Lung microvascular endothelial cell (primary cell): Measurements from ENCODE around the gene PCIF1. TPM values are rescaled to one million over a fixed set of nuclear protein-coding genes. Genes with fewer than 3 reads are reported as not detected.

Experiments used
- DNase-seq, 2 donors: peaks; one replicate each; pipeline versions ENCODE4 v3.0.0 to v3.0.0-alpha.2; 2010; ENCODE audit warnings: low read depth in 2 of 2
- total RNA-seq: library from RNA; depleted of rRNA; stranded (reverse); fragments of >200 nt; gene quantifications from 2 replicates; pipeline ENCODE4 v1.2.1, GENCODE V29; 2014

Gene PCIF1
- total RNA-seq, 1 donor from 2014 or later = 9.5 TPM

DNA sequence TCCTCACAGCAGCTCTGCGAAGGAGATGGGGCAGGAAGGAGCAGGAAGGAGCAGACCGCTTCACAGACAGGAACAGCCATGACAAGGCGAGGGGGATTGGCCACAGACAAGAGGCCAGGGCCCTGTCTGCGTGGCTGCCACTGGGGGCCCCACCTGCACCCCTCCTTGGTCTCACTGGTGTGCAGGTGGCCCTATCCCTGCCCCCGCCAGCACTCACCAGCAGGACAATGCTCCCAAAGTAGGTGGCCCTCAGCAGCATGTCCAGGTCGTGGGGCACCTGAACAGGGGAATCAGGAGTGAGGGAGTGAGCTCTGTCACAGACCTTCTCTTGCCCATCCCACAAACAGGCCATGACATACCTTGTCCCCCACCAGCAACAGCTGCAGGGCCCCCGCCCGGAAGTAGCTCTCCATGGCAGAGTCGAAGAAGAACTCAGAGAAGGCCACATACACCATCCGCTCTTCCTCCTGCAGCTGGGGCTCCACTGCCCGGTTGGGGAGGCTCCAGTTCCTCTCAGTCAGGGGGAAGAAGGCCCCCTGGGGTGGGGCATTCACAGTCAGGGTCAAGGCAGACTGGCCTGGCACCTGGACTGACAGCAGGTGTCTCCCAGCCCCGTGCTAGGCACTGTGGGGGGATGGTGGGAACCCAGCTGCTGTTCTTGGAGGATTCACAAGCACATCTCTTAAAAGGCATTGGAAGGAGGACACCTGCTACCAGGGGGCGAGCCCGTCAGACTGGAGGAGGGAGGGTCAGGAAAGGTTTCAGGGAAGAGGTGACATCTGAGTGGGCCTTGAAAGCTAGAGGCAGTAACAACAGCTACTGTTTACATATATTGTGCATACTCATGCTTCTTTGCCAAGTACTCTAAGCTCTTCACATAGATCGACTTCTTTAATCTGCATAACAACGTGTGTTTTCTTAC, 29.6 kb upstream of the PCIF1 start:
- DNase-seq = no peak

DNA sequence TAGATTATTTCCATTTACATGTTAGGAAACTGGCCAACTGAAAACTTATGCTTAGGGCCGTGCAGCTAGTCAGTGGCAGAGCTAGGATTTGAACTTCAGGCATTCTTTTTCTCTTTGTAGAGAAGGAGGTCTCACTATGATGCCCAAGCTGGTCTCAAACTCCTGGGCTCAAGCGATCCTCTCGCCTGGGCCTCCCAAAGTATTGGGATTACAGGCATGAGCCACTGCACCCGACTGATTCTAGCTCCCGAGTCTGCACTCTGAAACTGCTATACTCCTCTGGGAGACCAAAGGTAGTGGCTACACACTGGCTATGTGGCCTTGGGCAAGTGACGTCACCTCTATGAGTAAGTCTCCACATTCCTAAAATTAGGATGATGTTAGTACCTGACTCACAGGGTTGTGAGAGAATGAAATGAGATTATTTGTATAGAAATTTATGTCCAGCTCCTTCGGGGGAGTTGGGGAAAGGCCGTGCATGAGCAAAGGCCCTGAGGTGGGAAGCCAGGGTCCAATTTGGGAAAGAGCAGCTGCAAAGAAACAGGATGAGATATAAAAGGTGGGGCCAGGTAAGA, 28.9 kb upstream of the PCIF1 start:
- DNase-seq = no peak

DNA sequence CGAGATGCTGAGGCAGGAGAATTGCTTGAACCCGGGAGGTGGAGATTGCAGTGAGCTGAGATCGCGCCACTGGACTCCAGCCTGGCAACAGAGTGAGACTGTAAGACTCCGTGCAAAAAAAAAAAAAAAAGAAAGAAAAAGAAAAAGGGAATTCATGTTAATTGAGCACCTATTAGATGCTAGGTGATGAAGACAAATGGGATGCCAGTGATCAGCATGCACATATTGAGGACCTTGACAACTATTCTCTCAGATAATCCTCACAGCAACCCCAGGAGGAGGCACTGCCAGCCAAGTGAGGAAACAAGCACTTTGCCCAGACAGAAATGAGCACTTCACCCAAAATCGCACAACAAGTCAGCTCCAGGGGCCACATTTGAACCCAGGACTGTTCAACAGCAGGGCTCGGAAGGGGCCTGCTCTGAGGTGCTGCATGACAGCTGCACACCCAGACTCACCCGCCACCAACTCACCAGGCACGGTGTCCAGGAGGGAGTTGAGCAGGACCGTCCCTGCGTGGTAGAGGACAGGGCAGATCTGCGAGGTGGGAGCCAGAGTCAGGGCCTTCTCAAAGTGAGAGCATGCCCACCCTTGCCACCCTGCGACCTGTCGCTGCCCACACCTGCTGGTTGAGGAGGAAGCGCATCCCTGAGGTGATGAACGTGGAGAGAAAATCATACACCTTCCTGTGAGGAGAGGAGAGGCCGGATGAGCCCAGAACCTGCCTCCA, 27.1 kb upstream of the PCIF1 start:
- no peak for DNase-seq

DNA sequence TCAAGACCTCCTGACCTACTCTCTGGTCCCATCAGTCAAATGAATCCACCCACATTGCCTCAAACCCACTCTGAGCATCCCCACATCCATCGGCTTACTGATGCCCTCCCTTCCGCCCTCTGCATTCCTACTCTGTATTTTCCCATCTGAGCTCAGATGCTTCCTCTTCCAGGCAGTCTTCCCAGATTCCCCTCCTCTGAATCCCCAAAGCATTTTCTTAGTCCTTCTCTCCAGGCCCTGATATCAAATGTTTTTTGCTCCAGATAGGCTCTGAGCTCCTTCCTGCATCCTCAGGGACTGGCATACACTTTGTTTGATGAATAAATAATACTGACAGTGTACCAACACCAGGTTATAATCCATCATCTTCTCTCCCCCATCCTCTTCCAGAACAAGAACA, 26.4 kb upstream of the PCIF1 start:
- DNase-seq = no peak

DNA sequence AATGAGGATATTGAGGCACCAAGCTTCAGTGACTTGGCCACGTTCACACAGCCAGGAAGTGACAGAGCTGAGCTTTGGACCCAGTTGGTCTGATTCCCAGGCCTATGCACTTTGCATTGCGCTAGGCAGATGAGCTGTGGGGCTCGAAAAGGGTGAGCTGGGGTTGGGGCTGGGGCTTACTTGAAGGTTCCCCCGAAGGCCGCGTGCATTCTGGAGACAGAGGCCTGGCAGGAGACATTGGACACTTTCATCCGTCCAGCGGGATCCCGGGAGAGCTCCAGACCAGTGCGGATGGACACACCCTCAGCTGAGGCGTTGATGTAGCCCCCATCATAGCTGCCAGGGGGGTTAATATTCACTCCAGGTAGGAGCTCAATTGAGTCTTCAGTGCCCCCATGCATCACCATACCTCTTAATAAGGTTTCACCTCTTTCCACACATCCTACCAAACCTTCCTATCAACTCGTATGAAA, 25.1 kb upstream of the PCIF1 start:
- no peak for DNase-seq

DNA sequence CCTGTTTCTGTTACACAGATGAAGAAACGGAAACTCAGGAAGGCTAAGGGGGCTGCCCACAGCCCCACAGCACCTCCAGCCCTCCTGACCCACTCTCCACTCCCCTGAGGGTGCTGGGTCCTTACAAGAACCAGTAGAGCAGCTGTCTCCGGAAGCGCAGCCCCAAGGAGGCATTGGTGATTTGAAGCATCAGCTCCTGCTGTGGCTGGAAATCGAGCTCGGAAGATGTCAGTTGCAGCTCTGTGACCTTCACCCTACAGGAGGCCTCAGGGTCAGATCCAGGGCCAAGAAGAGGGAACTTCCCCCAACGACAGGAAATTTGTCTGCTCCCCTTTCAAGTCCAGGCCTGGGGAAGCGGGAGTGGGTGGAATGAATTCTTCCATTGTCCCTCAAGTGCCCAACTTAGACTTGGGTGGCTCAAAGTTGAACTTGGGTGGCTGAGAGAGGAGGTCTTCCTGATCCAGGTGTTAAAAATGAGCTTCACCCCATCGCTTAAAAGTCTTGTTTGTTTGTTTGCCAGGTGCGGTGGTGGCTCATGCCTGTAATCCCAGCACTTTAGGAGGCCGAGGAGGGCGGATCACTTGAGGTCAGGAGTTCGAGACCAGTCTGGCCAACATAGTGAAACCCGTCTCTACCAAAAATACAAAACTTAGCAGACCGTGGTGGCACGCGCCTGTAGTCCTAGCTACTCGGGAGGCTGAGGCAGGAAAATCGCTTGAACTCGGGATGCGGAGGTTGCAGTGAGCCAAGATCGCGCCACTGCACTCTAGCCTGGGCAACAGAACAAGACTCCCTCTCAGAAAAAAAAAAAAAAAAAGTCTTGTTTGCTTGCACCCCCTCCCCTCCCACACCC, 24.4 kb upstream of the PCIF1 start:
- DNase-seq = no peak

DNA sequence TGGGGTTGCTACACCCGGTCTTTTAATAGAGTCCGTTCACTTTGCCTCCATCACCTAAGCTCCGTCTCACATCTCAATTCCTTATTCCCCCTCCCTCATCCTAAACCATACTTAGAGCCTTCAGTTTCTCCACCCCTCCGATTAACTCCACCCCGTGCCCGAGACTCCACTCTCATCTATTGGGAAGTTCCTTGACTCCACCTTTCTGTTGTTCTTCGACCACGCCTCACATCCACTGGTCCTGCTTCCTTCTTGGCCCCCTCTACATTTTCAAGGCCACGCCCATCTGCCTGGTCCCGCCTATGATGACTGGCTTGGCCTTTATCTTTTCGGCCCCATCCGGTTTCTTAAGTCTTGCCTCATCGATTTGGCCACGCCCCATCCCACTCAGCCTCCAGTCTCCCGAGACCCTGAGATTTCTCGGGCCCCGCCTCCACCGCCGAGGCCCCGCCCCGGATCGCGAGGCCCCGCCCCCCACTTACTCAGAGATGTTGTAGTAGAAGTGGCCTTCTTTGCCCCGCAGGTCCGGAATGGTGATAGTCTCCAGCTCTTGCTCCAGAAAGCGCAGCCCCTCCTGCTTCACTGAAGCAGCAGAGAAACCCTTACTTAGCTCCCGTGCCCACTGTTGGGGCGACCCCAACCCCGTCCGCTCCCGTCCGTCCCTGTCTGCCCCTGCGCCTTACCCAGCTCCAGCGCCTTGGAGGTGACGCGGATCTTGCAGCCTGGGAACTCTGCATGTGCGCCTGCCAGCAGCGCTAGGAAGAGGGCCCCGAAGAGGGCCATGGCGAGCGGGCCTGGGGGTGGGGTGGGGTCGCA, 23.6 kb upstream of the PCIF1 start:
- DNase-seq = peak; percentile 51 to 100

DNA sequence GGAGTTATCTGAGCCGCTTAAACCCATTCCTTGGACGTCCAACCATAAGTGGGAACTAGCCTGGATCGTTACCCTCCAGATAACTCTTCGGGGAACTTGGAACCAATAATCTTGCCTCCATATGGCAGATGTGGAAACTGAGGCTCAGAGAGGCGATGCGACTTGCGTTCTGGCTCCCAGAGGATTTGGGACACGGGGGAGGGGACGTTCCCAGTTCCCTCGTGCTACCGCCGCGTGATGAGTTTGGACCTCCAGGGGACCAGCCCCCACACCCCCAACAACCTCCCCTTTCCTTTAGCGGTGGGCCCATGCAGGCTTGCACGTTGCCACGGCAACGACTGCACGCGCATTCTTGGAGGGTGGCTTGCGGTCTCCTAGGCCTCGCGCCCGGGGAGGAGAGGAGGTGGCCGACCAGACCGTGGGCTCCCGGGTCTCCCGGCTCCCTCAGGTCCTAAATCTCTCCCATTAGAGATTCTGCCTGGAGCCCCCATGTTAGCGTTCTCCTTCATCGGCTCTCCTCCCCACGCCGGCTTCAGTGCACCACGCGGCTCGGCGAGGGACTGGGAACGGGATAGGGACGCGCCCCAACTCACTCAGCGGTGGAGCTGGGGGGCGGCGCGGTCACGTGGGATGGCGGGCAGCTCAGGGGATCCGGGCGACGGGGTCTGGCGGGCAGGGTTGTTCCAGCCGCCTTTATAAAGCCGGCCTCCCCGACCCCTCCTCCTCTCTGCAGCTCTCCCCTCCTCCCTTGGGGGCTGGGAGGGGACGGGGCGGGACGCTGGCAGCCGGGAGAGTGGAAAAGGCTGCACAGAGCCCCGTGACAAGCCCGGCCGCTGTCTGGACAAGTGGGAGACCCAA, 22.8 kb upstream of the PCIF1 start, which contains the start of gene PLTP:
Gene PLTP (minus strand): TSS at position 670 of the 858 bp plus-strand sequence. CDS start 703 bp downstream, outside the sequence.
- DNase-seq = peak; percentile 39 to 70

DNA sequence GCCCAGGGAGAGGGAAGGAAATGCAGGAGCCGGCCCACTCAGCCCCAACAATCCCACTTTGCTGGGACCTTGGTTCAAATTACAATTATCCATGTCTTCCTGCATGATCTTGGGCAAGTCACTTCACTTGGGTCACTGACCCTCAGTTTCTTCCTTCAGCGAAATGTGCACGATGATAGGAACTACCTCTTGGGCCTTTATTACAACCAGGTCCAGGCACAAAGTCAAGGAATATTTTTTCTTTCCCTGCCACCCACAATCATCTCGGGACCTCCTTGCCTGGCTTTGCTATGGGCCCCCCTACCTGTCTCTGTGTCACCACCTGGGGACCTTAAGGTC, 22.2 kb upstream of the PCIF1 start:
- no peak for DNase-seq

DNA sequence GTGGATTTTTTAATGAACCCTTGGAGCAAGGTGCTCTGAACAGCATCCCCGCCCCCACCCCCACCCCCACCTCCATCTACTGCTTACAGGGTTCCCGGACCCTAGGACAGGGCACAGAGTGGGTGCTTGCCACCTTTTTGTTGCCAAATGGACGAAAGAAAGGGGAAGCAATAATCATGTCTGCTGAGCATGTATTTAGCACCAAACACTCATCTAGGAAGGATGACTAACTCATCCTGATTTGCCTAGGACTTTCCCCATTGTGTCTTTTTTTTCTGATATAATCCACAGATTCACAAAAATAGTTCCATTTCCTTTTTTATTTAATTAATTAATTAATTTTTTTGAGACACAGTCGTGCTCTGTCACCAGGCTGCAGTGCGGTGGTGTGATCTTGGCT, 21.4 kb upstream of the PCIF1 start:
- peak; percentile 63 to 80 for DNase-seq

DNA sequence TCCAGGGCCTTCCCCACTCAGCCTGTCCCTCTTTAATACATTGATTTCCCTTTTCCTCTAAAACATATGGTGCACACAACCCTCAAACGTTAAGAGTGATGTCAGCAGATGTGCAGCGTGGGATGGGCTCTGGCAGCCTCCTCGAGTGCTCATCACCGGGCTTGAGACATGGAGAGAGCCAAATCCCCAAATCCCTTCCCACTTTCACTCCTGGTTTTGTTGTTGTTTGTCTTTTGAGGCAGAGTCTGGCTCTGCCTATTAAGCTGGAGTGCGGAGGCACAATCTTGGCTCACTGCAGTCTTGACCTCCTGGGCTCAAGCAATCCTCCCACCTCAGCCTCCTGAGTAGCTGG, 16.7 kb upstream of the PCIF1 start:
- no peak for DNase-seq

DNA sequence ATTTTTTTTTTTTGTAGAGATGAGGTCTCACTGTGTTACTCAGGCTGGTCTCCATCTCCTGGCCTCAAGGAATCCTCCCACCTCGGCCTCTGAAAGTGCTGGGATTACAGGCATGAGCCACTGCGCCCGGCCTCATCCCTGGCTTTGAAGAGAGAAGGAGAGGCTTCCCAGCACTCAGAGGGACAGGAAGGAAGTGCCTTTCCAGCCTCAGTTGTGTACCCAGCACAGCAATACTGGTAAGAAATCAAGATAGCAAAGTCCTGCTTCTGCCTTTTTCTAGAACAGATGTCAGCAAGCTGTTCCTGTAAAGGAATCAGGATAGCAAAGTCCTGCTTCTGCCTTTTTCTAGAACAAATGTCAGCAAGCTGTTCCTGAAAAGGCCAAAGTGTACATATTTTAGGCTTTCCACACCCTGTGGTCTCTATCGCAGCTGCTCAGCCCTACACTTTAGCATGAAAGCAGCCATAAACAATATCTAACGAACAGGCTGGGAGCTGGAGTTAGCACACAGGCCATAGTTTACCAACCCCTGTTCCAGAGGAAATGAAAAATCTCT, 16.2 kb upstream of the PCIF1 start:
- DNase-seq = no peak

DNA sequence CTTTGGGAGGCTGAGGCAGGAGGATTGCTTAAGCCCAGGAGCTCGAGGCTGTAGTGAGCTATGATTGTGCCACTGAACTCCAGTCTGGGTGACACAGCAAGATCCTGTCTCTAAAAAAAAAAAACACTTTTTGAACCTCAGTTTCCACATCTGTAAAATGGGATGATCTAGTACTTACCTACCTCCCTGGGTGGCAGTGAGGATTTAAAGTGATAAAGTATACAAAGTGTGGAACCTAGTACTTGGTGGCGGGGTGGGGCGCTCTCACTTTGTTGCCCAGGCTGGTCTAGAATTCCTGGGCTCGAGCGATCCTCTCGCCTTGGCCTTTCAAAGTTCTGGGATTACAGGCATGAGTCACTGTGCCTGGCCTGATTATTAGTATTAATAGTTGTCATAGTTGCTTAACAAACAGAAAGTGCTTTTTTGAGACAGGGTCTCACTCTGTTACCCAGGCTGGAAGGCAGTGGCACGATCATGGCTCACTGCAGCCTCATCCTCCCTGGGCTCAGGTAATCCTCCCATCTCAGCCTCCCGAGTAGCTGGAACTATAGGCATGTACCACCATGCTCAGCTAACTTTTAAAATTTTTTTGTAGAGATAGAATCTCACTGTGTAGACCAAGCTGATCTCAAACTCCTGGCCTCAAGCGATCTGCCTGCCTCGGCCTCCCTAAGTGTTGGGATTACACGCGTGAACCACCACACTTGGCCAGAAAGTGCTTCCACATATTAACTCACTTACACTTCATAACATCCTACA, 15.5 kb upstream of the PCIF1 start:
- no peak for DNase-seq

DNA sequence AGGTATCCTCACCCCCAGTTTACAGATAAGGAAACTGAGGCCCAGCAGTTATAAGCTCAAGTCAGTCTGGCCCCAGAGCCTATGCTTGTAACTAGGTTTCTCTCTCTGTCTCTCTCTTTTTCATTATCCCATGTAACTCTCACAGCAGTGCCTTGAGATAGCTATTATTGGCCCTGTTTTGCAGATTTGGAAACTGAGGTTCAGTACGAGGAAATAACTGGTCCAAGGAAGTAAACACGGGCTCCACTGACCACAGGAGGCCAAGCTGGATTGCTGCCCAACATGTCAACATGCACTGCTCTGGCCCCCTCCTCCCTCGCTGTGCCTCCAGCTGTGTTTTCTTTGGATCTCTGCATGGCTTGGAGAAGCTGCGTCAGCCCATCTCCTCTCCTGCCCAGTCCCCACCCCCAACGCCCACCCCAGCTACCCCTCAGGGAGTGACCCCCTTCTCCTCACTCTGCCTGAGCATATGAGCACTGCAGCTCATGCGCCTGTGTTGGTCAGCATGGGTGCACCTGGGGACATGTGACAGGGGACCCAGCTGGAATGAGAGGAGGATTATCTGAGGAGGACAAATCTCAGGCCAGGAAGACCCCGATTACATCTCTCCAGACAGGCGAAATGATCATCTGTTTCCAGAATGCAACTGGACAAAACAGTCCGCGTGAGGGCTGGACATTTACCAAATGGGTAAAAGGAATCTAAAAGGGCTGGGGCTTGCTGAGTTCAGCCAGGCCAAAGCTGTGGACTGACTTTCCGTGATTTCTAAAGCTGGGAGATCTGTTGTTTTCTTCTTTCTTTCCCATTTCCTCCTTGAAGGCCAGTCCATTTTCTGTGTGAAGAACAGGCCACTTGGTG, 14.7 kb upstream of the PCIF1 start:
- DNase-seq = peak; percentile 72 to 75

DNA sequence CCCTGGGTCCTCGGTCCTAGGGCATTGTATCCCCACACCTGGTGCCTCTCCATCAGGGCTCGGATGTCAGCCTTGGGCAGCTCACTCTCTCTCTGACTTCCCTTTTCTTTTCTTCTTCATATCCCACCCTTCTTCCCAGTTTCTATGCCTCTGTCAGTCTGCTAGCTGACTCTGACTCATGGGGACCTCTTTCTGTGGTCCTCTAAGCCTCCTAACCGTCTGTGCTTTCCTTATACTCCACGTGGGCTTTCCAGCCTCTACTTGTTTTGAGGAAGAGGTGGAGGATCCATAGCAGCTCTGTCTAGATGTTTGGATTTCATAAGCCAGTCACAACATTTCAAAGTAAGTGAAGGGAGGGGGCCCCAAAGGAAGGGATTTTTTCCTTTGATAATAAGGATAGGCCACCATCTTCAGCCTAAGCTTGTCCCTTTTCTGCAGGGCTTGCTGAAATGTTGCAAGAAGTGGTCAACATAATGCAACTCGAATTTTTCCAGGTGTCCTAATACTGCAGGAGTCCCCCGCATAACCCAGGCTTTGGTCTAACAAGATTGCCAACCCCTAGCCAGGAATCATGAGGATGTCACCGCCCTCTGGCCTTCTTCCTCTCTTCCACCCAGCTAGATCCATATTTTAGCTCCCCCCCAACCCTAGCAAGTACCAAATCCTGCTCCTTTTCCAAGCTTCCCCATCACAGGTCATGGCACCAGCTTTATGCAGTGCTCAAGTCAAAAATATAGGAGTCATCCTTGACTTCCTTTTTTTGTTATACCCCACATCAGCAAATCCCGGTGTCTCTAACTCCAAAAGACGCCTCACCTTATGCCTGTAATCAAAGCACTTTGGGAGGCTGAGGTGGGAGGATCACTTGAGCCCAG, 13.8 kb upstream of the PCIF1 start:
- DNase-seq = no peak

DNA sequence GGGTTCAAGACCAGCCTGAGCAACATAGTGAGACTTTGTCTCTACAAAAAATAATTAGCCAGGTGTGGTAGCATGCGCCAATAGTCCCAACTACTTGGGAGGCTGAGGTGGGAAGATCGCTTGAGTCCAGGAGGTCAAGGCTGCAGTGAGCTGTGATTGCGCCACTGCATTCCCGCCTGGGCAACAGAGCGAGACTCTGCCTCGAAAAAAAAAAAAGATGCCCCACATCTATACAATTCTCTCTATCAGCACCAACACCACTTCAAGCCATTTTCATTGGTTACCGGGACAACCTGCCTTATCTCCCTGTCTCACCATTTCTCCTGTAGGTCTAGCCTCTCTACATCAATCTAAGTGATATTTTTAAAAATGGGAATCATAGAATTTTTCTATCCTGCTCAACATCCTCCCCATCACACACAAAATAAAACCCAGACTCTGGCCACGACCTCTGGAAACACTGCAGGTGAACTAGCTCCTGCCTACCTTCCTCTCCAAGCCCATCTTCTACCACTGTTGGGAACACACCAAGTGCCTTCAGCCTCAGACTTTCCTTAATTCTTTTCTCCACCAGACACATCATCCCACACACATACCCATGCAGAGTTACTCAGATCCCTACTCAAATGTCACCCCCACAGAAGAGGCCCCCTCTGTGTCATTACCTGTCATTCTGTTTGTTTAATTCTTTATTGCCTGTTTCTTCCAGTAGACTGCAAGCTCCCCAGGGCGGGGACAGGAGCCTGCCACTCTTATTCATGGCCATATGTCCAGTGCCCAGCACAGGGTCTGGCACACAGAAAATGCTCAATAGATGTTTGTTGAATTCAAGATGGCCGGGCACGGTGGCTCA, 12.9 kb upstream of the PCIF1 start:
- no peak for DNase-seq
